Endodermal cell (in vitro differentiated cells): ENCODE data around the gene ZNF627. TPM values are rescaled to one million over a fixed set of nuclear protein-coding genes. Genes with fewer than 3 reads are reported as not detected.

ENCODE experiments used
- DNase-seq: peaks from one replicate; pipeline ENCODE4 v3.0.0-alpha.2; 2017
- H3K27ac ChIP-seq: 2 replicates; pipeline ENCODE4 v1.5.1; 2013; ENCODE audit warnings: mild to moderate bottlenecking, low read depth, low read length, moderate library complexity
- H3K27me3 ChIP-seq: 2 replicates; pipeline ENCODE4 v1.6.1; 2013; ENCODE audit warnings: mild to moderate bottlenecking, low read length, moderate library complexity; ENCODE audit not compliant: insufficient read depth, control insufficient read depth, poor library complexity, severe bottlenecking
- H3K36me3 ChIP-seq: 2 replicates; pipeline ENCODE4 v1.7.0; 2013; ENCODE audit warnings: mild to moderate bottlenecking, low read length, moderate library complexity; ENCODE audit not compliant: control insufficient read depth, insufficient read depth
- H3K4me1 ChIP-seq: one replicate; pipeline ENCODE4 v1.7.0; 2013; ENCODE audit warnings: low read length; ENCODE audit not compliant: control insufficient read depth, insufficient read depth
- H3K4me3 ChIP-seq: 2 replicates; pipeline ENCODE4 v1.5.1; 2013; ENCODE audit warnings: mild to moderate bottlenecking, low read length, moderate library complexity
- H3K9ac ChIP-seq: 2 replicates; pipeline ENCODE4 v1.6.1; 2013; ENCODE audit warnings: mild to moderate bottlenecking, low read length, moderate library complexity; ENCODE audit not compliant: poor library complexity, severe bottlenecking; ENCODE audit errors: extremely low read depth
- H3K9me3 ChIP-seq: 2 replicates; pipeline ENCODE4 v1.6.1; 2013; ENCODE audit warnings: mild to moderate bottlenecking, low read length, moderate library complexity; ENCODE audit not compliant: control insufficient read depth
- H3K27ac Mint-ChIP-seq: 2 replicates; pipeline ENCODE4 v1.8.0; 2020; ENCODE audit warnings: mixed read lengths
- H3K27me3 Mint-ChIP-seq: 2 replicates; pipeline ENCODE4 v1.8.0; 2021; ENCODE audit warnings: mild to moderate bottlenecking, mixed read lengths; ENCODE audit not compliant: insufficient read depth
- H3K36me3 Mint-ChIP-seq: 2 replicates; pipeline ENCODE4 v1.8.0; 2020; ENCODE audit warnings: low read depth, mixed read lengths
- H3K4me1 Mint-ChIP-seq: 2 replicates; pipeline ENCODE4 v1.8.0; 2020; ENCODE audit warnings: mixed read lengths
- H3K4me3 Mint-ChIP-seq: 2 replicates; pipeline ENCODE4 v1.8.0; 2020; ENCODE audit warnings: mild to moderate bottlenecking, moderate library complexity, mixed read lengths
- H3K9me3 Mint-ChIP-seq: 2 replicates; pipeline ENCODE4 v1.8.0; 2020; ENCODE audit warnings: mild to moderate bottlenecking, mixed read lengths
- WGBS, 2 experiments: methylation state at CpG; one replicate each; pipeline versions ENCODE4 v1.1.5 to v1.1.7; 2013; ENCODE audit warnings: missing lambda C conversion rate in 2 of 2, mixed read lengths in 1 of 2; ENCODE audit not compliant: insufficient coverage in 1 of 2, insufficient read length in 1 of 2; 5-methylcytosine and 5-hydroxymethylcytosine counted together
- total RNA-seq, 2 donors: library from RNA; stranded (reverse); fragmentation: NEBNext Ultra II Directional in 1 of 2; extraction: Animal tissue kit (Norgen Biotek cat#: 25700) in 1 of 2; gene quantifications; 2 replicates in 1 of 2; 3 replicates in 1 of 2; pipeline ENCODE4 v1.2.1, GENCODE V29; 2021
- TF ChIP-seq, protein P1 (sequence below): fragments of 200-600 bp; sonication (generic); conservative IDR thresholded peaks from 2 replicates; pipeline ENCODE4 v1.5.0; 2021; ENCODE audit warnings: antibody characterized with exemption, mild to moderate bottlenecking

Gene ZNF627
- total RNA-seq, 2 donors from 2014 or later = 22.0 to 30.5 TPM

DNA sequence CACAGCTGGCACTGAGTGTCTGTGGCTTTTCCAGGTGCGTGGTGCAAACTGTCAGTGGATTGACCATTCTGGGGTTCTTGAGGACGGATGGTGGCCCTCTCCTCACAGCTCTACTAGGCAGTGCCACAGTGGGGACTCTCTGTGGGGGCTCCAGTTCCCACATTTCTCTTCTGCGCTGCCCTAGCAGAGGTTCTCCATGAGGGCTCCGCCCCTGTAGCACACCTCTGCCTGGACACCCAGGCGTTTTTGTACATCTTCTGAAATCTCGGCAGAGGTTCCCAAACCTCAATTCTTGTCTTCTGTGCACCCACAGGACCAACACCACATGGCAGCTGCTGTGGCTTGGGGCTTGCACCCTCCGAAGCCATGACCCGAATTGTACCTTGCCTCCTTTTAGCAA, 9.2 kb downstream of the ZNF627 start:
- Mint-ChIP-seq H3K4me3 (no peak overlapping the region), H3K27ac (no peak overlapping the region), H3K27me3 (no peaks in the 10 kb centered on the region), H3K9me3 (peaks cover 90% of the 10 kb centered on the region), H3K36me3 (peaks cover 94% of the 10 kb centered on the region), H3K4me1 (no peaks in the 10 kb centered on the region)
- TF ChIP-seq, protein P1, sequence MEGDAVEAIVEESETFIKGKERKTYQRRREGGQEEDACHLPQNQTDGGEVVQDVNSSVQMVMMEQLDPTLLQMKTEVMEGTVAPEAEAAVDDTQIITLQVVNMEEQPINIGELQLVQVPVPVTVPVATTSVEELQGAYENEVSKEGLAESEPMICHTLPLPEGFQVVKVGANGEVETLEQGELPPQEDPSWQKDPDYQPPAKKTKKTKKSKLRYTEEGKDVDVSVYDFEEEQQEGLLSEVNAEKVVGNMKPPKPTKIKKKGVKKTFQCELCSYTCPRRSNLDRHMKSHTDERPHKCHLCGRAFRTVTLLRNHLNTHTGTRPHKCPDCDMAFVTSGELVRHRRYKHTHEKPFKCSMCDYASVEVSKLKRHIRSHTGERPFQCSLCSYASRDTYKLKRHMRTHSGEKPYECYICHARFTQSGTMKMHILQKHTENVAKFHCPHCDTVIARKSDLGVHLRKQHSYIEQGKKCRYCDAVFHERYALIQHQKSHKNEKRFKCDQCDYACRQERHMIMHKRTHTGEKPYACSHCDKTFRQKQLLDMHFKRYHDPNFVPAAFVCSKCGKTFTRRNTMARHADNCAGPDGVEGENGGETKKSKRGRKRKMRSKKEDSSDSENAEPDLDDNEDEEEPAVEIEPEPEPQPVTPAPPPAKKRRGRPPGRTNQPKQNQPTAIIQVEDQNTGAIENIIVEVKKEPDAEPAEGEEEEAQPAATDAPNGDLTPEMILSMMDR = no peak
- 95 to 98% methylated on average over 4 to 8 of the region's 8 CpGs for WGBS, 2 experiments
- H3K4me3 ChIP-seq = peak overlapping the region; percentile 58
- H3K9ac ChIP-seq = no peak overlapping the region
- no peak for DNase-seq
- peaks cover 89% of the 10 kb centered on the region for H3K36me3 ChIP-seq
- no peaks in the 10 kb centered on the region for H3K4me1 ChIP-seq
- H3K27ac ChIP-seq = no peak overlapping the region
- no peaks in the 10 kb centered on the region for H3K27me3 ChIP-seq
- H3K9me3 ChIP-seq = peaks cover 79% of the 10 kb centered on the region

DNA sequence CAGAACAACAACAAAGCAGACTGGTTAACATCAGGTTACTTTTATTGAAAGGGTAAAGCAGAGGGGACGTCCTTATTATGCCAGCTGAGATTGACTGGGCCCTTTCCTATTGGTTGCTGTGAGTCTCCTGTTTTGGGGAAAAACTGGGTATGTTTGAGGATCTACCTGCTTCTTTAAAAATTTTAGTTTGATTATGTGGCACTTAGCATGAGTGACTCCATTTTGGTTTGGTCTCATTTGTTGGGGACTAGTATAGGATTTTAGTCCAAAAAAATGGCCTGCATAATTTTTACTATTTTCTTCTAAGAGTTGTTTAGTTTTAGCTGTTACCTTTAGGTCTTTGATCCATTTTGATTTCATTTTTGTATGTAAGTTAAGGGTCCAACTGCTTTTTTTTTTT, 14.4 kb downstream of the ZNF627 start:
- Histone ChIP-seq H3K9ac (no peak overlapping the region), H3K4me1 (no peaks in the 10 kb centered on the region), H3K27ac (no peak overlapping the region), H3K4me3 (no peak overlapping the region), H3K9me3 (peaks cover 77% of the 10 kb centered on the region), H3K36me3 (peaks cover 79% of the 10 kb centered on the region), H3K27me3 (no peaks in the 10 kb centered on the region)
- Mint-ChIP-seq H3K36me3 (peaks cover 90% of the 10 kb centered on the region), H3K4me3 (no peak overlapping the region), H3K27me3 (no peaks in the 10 kb centered on the region), H3K27ac (no peak overlapping the region), H3K4me1 (no peaks in the 10 kb centered on the region), H3K9me3 (peaks cover 93% of the 10 kb centered on the region)
- TF ChIP-seq, protein P1 = no peak
- no peak for DNase-seq
- 86 to 88% methylated on average over 1 of the region's 1 CpG for WGBS, 2 experiments

DNA sequence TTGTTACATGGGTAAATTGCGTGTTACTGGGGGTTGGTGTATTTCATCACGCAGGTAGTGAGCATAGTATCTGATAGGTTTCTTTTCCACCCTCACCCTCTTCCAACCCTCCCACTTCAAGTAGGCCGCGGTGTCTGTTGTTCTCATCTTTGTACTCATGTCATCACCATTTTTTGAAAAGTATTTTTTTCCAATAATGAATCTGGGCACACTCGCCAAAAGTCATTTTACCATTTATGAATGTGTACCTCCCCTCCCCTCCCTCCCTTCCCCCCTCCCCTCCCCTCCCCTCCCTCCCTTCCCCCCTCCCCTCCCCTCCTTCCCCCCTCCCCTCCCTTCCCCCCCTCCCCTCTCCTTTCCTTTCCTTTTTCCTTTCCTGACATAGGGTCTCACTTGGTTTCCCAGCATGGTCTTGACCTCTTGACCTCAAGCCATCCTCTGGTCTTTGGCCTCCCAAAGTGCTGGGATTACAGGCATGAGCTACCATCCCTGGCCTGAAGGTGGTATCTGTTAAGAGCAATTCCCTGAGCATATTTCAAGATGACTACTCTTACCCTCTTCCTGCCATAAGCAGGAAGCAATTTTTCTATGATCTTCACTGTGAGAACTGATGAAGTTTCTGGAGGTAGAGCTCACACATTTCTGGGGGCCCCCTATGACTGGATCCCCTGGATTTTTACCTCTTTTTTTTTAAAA, 15.7 kb downstream of the ZNF627 start:
- peaks cover 90% of the 10 kb centered on the region for H3K36me3 Mint-ChIP-seq
- no peaks in the 10 kb centered on the region for H3K27me3 Mint-ChIP-seq
- Histone ChIP-seq H3K9ac (no peak overlapping the region), H3K4me3 (peak overlapping the region; percentile 57), H3K4me1 (no peaks in the 10 kb centered on the region), H3K36me3 (peaks cover 79% of the 10 kb centered on the region), H3K27me3 (no peaks in the 10 kb centered on the region), H3K9me3 (peaks cover 77% of the 10 kb centered on the region), H3K27ac (no peak overlapping the region)
- H3K9me3 Mint-ChIP-seq = peaks cover 93% of the 10 kb centered on the region
- WGBS, 2 experiments = 100% methylated on average over 2 of the region's 5 CpGs; no CpG with 5 or more reads in 1 of the 2 experiments
- no peaks in the 10 kb centered on the region for H3K4me1 Mint-ChIP-seq
- no peak overlapping the region for H3K27ac Mint-ChIP-seq
- TF ChIP-seq, protein P1 = peak; percentile 25
- no peak overlapping the region for H3K4me3 Mint-ChIP-seq
- DNase-seq = no peak
